ENCODE measurements around the gene CACNB2. TPM values are rescaled to one million over a fixed set of nuclear protein-coding genes. Genes with fewer than 3 reads are reported as not detected.
A peak's percentile ranks its signal among the peaks of the same experiment; 100 is the strongest.
"Not testable (repeated sequence)": the region's sequence is repeated elsewhere in the genome, so short reads cannot be mapped to it uniquely, and the experiment has no call there.

Gene CACNB2
- total RNA-seq, 2 donors from 2014 or later, result 19.0 to 20.6 TPM

DNA sequence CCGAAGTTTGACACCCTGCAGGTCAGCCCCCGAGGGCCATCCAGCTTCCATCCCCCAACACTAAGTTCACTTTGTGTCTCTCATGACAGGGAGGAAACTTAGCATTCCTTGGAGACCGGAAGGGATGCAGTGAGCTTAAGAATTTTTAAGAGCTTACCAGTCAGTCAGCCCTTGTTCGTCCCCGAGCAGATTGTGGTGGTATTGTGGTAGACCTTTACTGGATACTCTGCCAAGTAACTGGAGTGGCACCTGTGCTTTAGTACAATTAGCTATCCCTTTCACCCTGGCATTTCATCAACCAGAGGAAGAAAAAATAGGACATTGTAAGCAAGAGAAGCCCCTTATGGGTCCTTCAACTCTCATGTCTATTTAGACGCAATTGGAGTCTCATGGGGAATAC, 436.4 kb downstream of the CACNB2 start:
- TF ChIP-seq, protein P1, sequence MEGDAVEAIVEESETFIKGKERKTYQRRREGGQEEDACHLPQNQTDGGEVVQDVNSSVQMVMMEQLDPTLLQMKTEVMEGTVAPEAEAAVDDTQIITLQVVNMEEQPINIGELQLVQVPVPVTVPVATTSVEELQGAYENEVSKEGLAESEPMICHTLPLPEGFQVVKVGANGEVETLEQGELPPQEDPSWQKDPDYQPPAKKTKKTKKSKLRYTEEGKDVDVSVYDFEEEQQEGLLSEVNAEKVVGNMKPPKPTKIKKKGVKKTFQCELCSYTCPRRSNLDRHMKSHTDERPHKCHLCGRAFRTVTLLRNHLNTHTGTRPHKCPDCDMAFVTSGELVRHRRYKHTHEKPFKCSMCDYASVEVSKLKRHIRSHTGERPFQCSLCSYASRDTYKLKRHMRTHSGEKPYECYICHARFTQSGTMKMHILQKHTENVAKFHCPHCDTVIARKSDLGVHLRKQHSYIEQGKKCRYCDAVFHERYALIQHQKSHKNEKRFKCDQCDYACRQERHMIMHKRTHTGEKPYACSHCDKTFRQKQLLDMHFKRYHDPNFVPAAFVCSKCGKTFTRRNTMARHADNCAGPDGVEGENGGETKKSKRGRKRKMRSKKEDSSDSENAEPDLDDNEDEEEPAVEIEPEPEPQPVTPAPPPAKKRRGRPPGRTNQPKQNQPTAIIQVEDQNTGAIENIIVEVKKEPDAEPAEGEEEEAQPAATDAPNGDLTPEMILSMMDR (IDR thresholded peaks at IDR 0.05), result no peak
- no peak overlapping the region for H3K4me3 ChIP-seq
- H3K36me3 ChIP-seq, result peaks cover 12% of the 10 kb centered on the region
- H3K27ac ChIP-seq, result no peak overlapping the region
- DNase-seq (ENCODE audit: low spot score), result no peak
- no peaks in the 10 kb centered on the region for H3K9me3 ChIP-seq
- no peaks in the 10 kb centered on the region for H3K4me1 ChIP-seq
- H3K27me3 ChIP-seq, result no peaks in the 10 kb centered on the region

DNA sequence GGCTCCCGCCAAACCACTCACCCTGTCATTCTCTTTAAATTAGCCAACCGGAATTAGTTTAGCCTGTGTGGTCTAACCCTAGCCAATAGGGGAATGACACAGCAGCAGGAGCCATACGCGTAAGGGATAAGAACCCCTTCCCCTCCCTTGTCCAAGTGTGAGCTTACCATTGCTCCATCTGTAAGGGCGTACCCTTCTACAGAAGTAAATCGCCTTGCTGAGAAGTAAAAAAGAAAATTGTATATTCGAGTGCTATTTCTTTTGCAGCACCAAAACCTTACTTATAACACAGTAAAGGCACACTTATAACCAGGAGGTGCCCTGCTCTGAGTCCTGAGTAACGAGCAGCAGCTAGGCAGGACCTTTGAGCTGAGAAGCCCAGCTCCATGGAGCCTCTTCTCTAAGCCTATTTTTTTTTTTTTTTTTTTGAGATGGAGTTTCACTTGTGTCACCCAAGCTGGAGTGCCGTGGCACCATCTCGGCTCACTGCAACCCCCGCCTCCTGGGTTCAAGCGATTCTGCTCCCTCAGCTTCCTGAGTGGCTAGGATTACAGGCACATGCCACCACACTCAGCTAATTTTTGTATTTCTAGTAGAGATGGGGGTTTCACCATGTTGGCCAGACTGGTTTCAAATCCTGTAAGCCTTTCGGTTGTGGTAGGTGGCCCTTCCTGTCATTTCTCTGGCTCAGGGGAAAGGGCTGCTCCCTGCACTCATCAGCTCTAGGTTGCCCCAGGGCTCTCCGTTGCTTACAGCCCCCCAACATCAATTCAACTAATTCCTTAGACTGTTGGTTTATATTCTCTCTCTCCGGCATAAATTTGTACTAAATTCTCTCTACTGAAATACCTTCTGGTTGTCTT, 437.8 kb downstream of the CACNB2 start:
- H3K27me3 ChIP-seq, result no peaks in the 10 kb centered on the region
- TF ChIP-seq, protein P1 (IDR thresholded peaks at IDR 0.05), result no peak
- no peaks in the 10 kb centered on the region for H3K4me1 ChIP-seq
- no peak for DNase-seq (ENCODE audit: low spot score)
- peaks cover 12% of the 10 kb centered on the region for H3K36me3 ChIP-seq
- H3K27ac ChIP-seq, result no peak overlapping the region
- H3K9me3 ChIP-seq, result no peaks in the 10 kb centered on the region
- no peak overlapping the region for H3K4me3 ChIP-seq

DNA sequence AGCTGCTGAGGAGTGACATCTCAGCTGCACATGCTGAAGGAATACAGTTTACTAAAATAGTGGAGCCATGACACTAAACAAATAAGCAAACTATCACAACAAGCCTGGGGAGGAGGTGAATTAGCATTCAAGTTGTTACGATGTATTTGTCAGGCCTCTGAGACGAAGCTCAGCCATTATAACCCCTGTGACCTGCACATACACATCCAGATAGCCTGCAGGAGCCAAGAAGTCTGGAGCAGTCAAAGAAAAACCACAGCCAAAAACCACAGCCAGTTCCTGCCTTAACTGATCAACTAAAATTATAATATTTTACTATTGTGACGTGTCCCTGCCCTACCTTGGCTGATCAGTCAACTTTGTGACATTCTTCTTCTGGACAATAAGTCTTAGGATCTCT, 442.6 kb downstream of the CACNB2 start:
- Histone ChIP-seq H3K4me1 (no peaks in the 10 kb centered on the region), H3K36me3 (peaks cover 12% of the 10 kb centered on the region)

DNA sequence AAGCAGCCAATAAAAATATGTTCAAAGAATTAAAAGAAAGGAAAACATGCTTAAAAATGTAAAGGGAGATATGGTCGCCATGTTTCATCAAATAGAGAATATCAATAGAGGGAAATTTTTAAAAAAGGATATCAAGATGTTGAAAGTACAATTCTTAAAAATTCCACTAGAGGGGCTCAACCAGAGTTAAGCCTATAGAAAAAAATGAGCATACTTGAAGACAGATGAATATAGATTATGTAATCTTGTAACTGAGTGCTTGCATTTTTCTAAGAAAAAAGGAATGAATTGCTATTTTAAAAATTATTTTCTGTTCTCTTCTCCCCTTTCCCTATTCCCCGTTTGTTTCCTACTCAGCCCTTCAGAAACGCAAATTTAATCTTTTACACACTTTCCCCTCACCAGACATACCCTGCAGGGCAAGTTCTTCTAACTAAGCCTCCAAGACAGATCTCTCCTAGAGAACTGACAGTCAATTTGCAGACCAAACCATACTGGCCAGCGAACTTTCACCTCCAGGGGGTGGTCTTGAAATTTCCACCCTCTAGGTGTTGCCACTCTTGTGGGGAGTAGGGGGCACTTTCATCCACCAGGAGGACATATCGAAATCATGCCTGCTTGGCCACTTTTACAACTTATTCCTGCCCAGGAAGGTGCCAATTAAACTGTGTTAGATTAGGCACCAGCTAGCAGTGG, 443.5 kb downstream of the CACNB2 start:
- Histone ChIP-seq H3K27me3 (no peaks in the 10 kb centered on the region), H3K9me3 (no peaks in the 10 kb centered on the region), H3K4me3 (no peak overlapping the region), H3K27ac (no peak overlapping the region), H3K4me1 (no peaks in the 10 kb centered on the region), H3K36me3 (peaks cover 12% of the 10 kb centered on the region)
- no peak for DNase-seq (ENCODE audit: low spot score)
- TF ChIP-seq, protein P1 (IDR thresholded peaks at IDR 0.05), result peak in 1 of 2 donors; percentile 17

More for the DNA sequence above, 442.6 kb downstream of the CACNB2 start:
- Histone ChIP-seq H3K27ac (no peak overlapping the region), H3K4me3 (no peak overlapping the region), H3K27me3 (no peaks in the 10 kb centered on the region), H3K9me3 (no peaks in the 10 kb centered on the region)
- TF ChIP-seq, protein P1 (IDR thresholded peaks at IDR 0.05), result no peak
- DNase-seq (ENCODE audit: low spot score), result no peak

DNA sequence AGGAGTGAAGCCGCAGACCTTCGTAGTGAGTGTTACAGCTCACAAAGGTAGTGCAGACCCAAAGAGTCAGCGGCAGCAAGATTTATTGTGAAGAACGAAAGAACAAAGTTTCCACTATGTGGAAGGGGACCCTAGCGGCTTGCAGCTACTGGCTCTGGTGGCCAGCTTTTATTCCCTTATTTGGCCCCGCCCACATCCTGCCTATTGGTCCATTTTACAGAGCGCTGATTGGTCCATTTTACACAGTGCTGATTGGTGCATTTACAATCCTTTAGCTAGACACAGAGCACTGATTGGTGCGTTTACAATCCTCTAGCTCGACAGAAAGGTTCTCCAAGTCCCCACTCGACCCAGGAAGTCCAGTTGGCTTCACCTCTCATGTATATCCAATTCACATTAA, 446.4 kb downstream of the CACNB2 start:
- H3K4me3 ChIP-seq; DNase-seq (ENCODE audit: low spot score); H3K36me3 ChIP-seq: not testable (repeated sequence)

DNA sequence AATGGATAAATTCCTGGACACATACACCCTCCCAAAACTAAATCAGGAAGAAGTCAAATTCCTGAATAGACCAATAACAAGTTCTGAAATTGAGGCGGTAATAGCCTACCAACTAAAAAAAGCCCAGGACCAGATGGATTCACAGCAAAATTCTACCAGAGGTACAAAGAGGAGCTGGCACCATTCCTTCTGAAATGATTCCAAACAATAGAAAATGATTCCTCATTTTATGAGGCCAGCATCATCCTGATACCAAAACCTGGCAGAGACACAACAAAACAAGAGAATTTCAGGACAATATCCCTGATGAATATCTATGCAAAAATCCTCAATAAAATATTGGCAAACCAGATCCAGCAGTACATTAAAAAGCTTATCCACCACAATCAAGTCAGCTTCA, 450.9 kb downstream of the CACNB2 start:
- H3K27ac ChIP-seq; H3K27me3 ChIP-seq; H3K9me3 ChIP-seq; DNase-seq (ENCODE audit: low spot score); H3K4me3 ChIP-seq; H3K36me3 ChIP-seq; H3K4me1 ChIP-seq: not testable (repeated sequence)

More for the DNA sequence above, 446.4 kb downstream of the CACNB2 start:
- not testable (repeated sequence) for H3K9me3 ChIP-seq, H3K27ac ChIP-seq, H3K27me3 ChIP-seq, H3K4me1 ChIP-seq

Other genes starting within 250 kb of the CACNB2 start
- not detected for gene SLC39A12, start 188.5 kb upstream of the CACNB2 start, total RNA-seq